Measurements from ENCODE around the gene CLRN1.
A peak's percentile ranks its signal among the peaks of the same experiment; 100 is the strongest.

CLRN1 gene

GRCh38 chr3:150975086-150975991 is 2.8 kb upstream of the CLRN1 start:
- no peak for DNase-seq

GRCh38 chr3:150970665-150971324 is 1.7 kb downstream of the CLRN1 start:
- DNase-seq, result no peak

- DNase-seq, result no peak
These were observed 4.0 kb downstream of the CLRN1 start for GRCh38 chr3:150968341-150969035.

DNA sequence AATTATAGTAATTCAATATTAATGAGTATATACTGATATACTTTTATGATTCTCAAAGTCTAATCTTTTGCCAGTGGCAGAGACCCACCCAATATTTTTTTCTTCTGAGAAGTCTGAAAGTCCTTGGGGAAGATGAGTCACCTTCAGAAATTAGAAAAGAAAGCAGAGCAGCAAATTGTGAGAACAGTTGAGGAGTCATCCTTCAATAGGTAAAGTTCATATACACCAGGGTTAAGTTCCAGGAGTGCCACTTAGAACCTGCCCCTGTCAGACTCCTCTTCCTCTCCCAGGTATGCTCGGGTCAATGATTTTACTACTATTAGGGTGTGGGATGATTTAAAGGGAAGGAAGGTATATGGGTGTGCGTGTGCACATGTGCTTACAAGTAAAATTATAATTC is 7.1 kb downstream of the CLRN1 start:
- no peak for DNase-seq

GRCh38 chr3:150961949-150962348 is 10.6 kb downstream of the CLRN1 start:
- no peak for DNase-seq

GRCh38 chr3:150960708-150961684 is 11.5 kb downstream of the CLRN1 start:
- no peak for DNase-seq

DNA sequence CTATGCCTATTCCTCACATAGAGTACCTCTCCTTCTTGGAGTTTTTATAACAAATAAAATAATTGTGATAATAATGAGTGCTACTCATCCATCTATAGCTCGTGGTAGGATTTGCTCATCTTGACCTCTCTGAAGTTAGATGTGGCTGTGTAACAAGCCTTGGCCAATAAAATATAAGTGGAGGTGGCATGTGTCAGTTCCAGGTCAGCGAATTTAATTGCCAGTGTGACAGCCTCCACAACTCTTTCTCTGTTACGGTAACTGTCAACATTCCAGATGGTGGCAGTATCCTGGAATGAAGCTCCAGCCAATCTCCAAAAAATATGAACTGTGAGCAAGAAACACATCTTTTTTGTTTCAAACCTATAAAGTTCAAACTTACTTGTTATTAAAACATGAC is 13.8 kb downstream of the CLRN1 start:
- DNase-seq, result no peak

- DNase-seq, result no peak
These were observed 16.2 kb downstream of the CLRN1 start for GRCh38 chr3:150956376-150956775.

DNA sequence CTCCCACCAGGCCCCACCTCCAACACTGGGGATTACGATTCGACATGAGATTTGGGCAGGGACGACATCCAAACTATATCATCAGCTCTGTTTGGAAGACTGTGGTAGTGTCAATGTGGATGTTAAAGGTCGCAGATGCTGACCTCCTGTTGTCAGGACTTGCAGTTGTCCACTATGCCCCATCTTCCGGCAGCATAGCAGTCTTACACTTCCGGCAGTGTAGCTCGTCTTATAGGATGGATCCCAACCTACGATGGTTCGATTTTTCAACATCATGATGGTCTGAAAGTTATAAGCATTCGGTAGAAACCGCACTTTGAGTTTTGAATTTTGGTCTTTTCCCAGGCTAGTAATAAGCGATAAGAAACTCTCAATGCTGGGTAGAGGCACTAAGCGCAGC is 20.6 kb downstream of the CLRN1 start:
- DNase-seq, result no peak

DNA sequence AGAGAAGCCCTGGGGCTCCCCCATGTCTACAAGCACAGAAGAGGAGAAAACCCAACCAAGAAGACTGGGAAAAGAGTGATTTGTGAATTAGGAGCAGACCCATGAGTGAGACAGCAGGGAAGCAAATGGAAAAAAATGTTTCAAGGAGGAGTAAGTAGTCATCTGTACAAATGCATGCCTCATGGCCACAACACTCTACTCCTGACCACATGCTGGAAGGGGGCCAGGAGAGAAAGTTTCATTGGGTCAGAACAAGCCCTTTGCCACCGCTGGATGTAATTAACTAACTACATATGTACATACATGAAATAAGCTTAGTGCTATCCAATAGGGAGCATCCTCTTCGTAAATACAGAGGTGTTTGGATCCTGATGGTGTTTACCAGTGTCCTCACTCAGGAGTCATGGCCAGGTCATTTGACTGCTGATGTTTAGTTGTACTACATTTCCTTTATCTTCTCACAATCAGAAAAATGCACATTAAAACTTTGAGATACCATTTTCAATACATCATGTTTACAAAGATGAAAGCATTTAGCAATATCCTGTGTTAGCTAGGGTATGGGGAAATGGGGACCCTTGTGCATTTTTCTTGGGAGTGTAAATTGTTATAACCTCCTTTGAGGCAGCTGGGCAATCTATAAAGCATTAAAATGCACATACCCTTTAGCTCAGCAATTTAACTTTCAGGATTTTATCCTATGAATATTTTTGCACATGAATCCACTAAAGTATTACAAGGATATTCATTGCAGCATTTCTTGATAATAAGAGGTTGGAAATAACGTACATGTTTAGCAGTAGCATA is 27.1 kb downstream of the CLRN1 start:
- DNase-seq, result no peak

DNA sequence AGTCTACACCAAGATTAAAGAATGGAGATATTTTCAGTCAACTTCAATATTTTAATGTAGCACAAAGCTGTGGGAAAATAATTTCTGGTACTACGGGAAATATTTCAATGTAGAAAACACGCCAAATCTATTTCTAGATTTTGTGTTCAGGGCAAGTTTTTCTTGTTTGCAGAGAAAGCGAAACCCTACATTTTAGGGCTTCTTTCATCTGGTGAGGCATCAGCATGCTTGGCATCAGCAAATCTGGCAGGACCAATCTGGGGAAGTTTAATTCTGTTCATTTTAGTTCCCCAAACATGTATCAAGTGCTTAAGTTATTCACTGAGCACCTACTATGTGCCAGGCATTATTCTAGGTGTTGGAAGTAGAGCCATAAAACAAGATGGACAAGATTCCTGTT is 30.3 kb downstream of the CLRN1 start:
- no peak for DNase-seq

- DNase-seq, result no peak
These were observed 35.8 kb downstream of the CLRN1 start for GRCh38 chr3:150936693-150937092.

DNA sequence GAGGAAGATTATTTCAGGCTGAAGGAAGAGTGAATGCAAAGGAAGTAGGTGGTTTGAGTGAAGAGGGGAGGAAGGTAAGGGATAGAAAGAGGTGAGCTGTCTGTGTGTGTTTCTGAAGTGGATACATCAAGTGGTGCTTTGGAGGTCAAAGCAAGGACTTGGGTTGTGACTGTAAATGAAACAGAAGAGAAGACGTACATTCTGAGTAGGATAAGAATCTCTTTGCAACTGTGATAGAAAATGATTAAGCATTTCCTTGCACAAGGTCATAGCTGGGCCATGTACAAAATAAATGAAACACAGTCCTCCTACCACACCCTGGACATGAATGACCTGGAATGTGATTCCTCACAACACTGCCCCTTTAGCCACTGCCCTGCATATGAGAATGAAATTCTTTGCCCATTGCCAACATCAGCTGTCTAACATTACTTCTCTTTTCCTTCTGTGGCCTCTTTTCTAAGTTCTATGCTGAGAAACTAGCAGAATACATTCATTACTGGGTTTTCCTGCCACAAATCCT is 39.0 kb downstream of the CLRN1 start:
- DNase-seq, result no peak

DNA sequence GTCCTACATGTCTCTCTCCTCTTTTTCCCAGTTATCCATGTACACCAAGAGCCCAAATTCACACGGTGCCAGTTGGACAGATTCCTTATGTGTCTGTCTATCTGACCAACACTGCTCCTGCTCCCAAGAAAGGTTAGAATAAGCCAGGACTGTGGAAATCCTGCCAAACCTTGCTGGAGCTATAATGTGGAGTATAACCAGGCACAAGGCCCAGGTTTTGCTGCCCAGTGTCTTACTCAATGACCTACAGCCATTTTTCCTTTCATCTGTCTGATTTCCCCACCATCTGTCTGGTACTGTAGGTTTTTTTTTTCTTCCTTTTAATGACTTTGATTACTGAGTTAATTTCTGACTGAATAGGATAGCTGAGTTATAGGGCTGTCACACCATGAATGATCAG is 40.8 kb downstream of the CLRN1 start:
- no peak for DNase-seq

DNA sequence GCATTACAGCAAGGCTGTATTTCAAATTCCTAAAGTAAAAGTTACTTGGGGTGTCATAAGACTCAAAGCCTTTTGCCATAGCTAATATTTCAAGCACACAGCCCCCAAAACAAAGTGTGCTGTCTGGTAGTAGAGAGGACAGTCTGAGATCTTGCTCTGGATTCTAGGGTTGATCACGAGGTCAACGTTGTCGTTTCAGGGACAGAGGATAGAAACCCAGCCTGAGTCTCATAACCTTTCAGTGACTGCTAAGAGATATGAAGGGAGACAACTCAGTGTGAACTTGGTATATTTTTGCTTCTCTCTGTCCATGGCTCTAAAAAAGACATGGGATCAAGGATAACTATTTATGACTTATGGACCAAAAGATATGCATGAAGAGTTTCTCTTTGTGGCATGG is 41.7 kb downstream of the CLRN1 start:
- no peak for DNase-seq

DNA sequence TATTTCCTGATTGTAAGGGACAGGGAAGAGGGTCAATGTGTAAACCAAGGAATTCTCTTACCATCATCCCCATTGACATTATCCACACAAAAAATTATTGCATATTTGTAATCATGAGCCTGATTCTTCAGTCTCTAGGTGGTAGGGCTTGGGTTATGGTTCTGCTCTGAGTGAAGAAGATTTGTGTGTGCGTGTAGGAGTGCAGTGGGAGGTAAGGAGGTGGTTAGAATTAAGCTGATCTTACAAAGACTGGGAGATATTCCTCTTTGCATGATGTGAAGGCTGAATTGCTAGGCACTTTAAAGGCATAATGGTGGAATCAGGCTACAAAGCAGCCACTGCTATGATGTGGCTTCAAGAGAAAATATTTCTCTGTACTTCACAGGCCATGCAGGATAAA is 44.3 kb downstream of the CLRN1 start:
- no peak for DNase-seq

GRCh38 chr3:150926328-150926727 is 46.2 kb downstream of the CLRN1 start:
- no peak for DNase-seq

- peak; percentile 56 for DNase-seq
These were observed 46.8 kb downstream of the CLRN1 start for GRCh38 chr3:150925751-150926201.

DNA sequence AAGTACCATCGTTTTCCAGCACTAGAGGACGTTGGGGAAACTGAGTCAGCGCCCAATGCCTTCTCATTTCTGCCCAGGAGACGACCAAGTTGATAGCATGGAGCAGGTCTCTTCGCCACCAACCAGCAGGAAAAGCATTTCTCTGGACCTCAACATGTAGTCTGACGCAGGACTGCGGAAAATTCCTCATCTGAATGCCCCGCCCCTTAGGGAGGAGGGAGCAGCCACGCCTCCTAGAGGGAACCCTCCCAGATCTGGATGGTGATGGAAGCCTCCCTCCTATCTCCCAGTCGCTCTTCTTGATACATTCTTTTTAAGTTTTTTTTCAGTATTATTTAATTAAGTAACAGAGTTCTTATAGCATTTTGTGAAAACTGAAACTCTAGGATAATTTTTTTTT is 49.9 kb downstream of the CLRN1 start:
- DNase-seq, result no peak

DNA sequence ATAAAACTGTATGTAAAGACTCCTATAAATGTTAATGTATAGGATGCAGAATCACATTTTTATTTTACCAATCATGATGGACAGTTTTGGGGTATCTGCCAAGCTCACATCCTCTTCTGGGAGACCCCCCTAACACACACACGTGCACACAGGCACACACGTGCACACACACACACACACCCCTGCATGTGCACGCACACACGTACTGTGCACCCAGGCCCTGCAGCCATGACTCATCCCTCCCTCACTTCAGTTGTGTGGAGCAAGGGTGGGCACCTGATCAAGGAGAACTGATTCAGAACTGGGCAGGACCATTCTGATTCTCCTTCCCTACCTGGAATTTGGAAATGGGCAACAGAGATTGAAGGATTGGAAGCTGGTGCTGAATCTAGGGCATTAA is 51.3 kb downstream of the CLRN1 start:
- no peak for DNase-seq

DNA sequence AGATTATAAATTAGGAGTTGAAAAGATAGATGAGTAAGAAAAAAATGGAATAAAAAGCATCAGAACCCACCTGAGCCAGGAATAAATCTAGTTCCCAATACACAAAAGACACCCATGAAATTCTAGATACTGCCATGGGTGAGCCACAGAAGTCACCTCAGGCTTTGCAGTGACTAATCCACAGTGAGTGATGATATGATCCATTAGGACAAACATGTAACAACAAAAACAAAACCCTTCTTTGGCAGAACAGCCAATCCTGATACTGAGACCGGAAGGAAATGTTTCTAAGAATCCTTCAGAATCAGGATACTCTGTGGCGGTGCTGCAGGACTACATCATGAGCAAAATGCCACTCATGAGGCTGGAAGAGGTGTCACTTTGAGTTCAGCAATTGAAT is 52.3 kb downstream of the CLRN1 start:
- no peak for DNase-seq

Data from NCI-H1092 (cell line).